ENCODE measurements around the gene NTS.

Gene NTS

DNA sequence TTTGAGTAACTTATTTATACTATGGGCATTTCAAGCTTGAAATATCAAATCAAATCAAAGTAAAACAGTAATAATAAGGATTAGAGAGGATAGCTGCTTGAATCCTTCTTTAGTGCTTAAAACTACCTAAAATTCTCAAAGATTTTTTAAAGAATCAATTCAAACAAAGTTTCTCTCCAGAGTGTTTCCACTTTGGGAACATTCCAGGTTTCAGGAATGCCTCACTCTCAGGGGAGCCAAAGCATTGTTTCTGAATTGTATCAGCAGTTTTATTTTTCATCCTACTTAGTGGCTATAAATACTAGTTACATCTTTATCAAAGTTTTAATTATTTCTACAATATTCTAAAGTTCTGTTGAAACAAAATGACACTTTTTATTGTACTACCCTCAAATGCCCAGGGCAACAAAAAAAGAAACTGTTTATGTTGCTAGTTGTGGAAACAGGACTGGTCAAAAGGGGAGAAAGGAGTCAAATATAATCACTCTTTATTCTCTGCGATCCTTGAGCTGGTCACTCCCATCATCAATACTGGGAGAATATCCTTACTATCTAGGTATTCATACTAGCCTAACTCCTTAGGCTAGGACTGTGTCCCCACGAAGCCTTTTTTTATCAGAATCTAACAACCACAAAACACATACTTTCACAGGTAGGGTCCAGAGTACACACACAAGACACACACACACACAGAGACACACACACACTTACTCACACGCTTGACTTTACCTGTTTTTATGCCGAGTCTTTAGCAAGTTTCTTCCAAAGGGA lies 38.5 kb upstream of the NTS start:
- peak; percentile 57 for DNase-seq (ENCODE audit: low read depth)
- TF ChIP-seq, protein P1, sequence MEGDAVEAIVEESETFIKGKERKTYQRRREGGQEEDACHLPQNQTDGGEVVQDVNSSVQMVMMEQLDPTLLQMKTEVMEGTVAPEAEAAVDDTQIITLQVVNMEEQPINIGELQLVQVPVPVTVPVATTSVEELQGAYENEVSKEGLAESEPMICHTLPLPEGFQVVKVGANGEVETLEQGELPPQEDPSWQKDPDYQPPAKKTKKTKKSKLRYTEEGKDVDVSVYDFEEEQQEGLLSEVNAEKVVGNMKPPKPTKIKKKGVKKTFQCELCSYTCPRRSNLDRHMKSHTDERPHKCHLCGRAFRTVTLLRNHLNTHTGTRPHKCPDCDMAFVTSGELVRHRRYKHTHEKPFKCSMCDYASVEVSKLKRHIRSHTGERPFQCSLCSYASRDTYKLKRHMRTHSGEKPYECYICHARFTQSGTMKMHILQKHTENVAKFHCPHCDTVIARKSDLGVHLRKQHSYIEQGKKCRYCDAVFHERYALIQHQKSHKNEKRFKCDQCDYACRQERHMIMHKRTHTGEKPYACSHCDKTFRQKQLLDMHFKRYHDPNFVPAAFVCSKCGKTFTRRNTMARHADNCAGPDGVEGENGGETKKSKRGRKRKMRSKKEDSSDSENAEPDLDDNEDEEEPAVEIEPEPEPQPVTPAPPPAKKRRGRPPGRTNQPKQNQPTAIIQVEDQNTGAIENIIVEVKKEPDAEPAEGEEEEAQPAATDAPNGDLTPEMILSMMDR (conservative IDR thresholded peaks at IDR 0.05; ENCODE audit: low read length), result no peak
- H3K4me3 ChIP-seq (ENCODE audit: low read length), result peak overlapping the region; percentile 59

DNA sequence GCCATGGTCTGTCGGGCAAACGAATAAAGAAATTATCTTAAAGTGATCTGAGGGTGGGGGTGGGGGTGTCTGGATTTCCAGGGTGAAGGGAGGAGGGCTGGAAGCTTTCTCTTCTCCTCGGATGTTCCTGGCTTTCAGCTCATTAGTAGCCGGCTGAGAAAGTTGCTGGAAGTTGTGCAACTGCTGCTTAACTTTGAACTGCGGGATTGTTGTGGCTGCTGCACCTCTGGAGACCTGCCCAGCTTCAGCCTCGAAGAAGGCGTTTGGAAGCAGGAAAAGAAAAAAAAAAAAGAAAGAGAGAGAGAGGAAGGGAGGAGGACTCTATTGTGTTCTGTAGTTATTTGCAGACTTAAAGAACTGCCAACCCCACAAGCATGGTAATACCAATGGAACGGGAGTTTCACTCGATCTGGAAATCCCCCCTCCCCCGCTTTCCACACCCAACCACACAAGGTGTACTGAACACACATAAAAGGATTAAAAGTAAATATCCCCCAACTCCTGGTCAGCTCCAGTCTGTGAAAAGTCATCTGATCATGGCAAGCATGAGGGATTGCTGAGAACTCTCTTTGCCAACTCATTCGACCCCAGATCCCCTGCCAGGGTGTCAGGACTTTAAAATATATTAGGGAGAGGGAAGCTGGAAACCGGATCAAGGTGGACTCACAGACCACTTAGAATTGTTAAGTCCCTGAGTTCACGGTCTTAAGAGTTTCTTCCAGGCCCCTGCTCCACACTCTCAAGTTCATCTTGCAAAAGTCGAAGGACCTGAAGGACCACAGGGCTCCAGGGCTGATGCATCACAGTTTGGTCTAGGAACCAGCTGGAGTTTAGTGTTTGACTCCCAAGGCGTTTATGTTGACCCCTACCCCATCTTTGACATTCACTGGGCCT lies 37.7 kb upstream of the NTS start, which contains the start of gene RASSF9:
Gene RASSF9 (minus strand): TSS at position 213 of the 894 bp plus-strand sequence. CDS start 208 bp downstream, at position 5.
- TF ChIP-seq, protein P1 (conservative IDR thresholded peaks at IDR 0.05; ENCODE audit: low read length), result no peak
- H3K4me3 ChIP-seq (ENCODE audit: low read length), result peak within 1 kb of the TSS; percentile 59
- DNase-seq (ENCODE audit: low read depth), result peak; percentile 94

DNA sequence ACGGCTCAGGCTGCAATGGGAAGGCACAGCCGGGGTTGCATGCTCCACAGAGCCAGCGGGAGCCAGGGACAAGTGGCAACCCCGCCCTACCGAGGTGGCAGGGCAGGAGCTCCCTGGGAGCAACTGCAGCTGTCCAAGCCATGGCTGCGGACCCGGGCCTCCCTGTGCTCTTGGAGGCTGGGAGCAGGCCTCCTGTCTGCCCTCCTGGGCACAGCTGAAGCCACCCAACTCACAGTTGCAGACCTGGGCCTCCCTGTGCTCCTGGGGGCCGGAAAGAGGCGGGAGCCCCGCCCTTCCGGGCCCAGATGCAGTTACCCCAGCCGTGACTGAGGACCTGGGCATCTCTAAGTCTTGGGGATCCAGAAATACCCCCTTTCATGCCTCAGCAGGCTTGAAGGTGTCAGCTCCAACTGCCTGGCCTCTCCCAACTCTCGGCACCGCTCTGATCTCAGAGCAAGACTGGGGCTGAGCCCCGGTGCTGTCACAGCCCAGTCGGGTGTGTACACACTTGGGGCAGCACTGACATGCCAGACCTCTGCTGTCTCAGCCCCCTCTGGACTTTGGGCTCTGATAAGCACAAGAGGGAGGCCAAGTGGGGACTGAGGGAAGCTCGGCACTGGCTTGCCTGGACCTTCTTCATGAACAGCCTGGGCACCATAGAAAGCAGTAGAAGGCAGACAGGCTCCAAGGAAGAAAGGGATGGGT lies 30.3 kb upstream of the NTS start:
- DNase-seq (ENCODE audit: low read depth), result no peak
- H3K4me3 ChIP-seq (ENCODE audit: low read length), result no peak overlapping the region
- TF ChIP-seq, protein P1 (conservative IDR thresholded peaks at IDR 0.05; ENCODE audit: low read length), result no peak

DNA sequence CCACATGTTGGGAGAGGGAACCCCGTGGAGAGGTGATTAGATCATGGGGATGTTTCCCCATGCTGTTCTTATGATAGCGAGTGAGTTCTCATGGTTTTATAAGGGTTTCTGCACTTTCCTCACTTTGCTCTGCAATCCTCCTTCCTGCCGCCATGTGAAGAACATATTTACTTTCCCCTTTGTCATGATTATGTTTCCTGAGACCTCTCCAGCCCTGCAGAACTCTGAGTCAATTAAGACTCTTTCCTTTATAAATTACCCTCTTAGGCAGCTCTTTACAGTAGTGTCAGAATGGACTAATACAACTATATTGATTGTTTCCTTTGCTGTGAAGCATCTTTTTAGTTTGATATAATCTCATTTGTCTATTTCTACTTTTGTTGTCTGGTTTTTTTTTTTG lies 24.8 kb upstream of the NTS start:
- no peak overlapping the region for H3K4me3 ChIP-seq (ENCODE audit: low read length)
- TF ChIP-seq, protein P1 (conservative IDR thresholded peaks at IDR 0.05; ENCODE audit: low read length), result no peak
- no peak for DNase-seq (ENCODE audit: low read depth)

DNA sequence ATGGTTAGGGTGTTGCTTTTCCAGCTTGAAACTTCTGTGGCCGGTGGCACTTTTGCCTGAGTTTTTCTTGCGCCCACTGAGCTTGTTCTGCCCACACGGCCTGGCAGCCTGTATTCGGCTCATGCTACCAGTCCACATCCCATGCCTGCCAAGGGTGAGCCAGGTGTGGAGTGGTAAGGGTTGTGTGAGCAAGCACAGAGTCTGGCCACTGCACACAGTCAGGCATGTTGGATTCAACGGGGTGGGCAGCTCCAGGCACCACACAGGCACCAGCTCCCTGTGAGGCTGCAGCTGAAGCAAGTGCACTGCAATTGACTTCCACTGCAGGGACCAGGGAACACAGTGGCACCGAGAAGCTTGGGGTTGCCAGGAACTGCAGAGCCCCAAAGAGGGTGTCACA lies 18.8 kb upstream of the NTS start:
- no peak for DNase-seq (ENCODE audit: low read depth)
- TF ChIP-seq, protein P1 (conservative IDR thresholded peaks at IDR 0.05; ENCODE audit: low read length), result no peak
- no peak overlapping the region for H3K4me3 ChIP-seq (ENCODE audit: low read length)

DNA sequence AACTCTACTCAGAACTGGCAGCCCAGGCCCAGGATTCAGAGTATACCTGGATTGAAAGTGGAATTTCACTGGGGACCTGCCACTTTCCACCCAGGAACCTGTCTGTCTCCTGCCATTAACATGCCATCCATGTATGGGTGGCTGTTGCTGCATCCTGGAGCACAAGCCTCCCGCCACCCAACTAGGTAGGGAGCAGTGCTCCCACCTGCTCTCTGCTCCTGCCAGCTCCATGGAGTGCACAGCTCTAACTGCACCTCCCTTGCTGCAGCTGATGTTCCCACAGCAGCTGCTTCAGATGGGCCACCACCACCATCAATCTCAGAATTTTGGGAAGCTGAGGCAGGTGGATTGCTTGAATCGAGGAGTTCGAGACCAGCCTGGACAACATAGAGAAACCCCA lies 17.1 kb upstream of the NTS start:
- TF ChIP-seq, protein P1 (conservative IDR thresholded peaks at IDR 0.05; ENCODE audit: low read length), result no peak
- no peak overlapping the region for H3K4me3 ChIP-seq (ENCODE audit: low read length)
- no peak for DNase-seq (ENCODE audit: low read depth)

Measured in AG10803 (cell line).